HepG2 (cell line): Measurements from ENCODE around the gene MYL6B. TPM values are rescaled to one million over a fixed set of nuclear protein-coding genes. Genes with fewer than 3 reads are reported as not detected.

ENCODE experiments used
- FOXM1 ChIP-seq: sonication (generic); formaldehyde crosslinking; IDR thresholded peaks from 2 replicates; pipeline ENCODE4 v1.5.0; 2020; ENCODE audit warnings: missing genetic modification reagents
- NFIC ChIP-seq: IDR thresholded peaks from 2 replicates; pipeline ENCODE4 v1.6.1; 2012; ENCODE audit warnings: mild to moderate bottlenecking, low read length, inconsistent platforms
- PAWR ChIP-seq: sonication (generic); formaldehyde crosslinking; IDR thresholded peaks from 2 replicates; pipeline ENCODE4 v1.4.0; 2020; ENCODE audit warnings: missing genetic modification reagents, mild to moderate bottlenecking, borderline replicate concordance
- STAT5B ChIP-seq: sonication (generic); formaldehyde crosslinking; IDR thresholded peaks from 2 replicates; pipeline ENCODE4 v1.4.0; 2020; ENCODE audit warnings: missing genetic modification reagents
- polyA plus RNA-seq, 8 experiments: library from polyadenylated mRNA; depleted of rRNA in 3 of 8; stranded (reverse) in 7 of 8; unstranded in 1 of 8; fragments of >200 nt; fragmentation: Illumina TruSeq in 4 of 8; extraction: Trizol in 4 of 8; gene quantifications; 2 replicates each; pipeline versions ENCODE4 v1.2.1 to v1.2.3, GENCODE V29; 2011 to 2016; ENCODE audit warnings: low read depth in 4 of 8, missing spikeins in 1 of 8, mixed read lengths in 1 of 8; ENCODE audit not compliant: insufficient read depth in 1 of 8
- total RNA-seq, 5 experiments: library from RNA; depleted of rRNA; stranded (reverse); fragments of >200 nt; fragmentation: Illumina TruSeq; extraction: Trizol; gene quantifications; 2 replicates each; pipeline ENCODE4 v1.2.3, GENCODE V29; 2016; ENCODE audit warnings: low read depth in 1 of 5
- TF ChIP-seq, protein P1 (sequence below): sonication (generic); formaldehyde crosslinking; IDR thresholded peaks from 2 replicates; pipeline ENCODE4 v1.5.0; 2020; ENCODE audit warnings: missing genetic modification reagents, mild to moderate bottlenecking, borderline replicate concordance
- TF ChIP-seq, protein P2 (sequence below): sonication (generic); formaldehyde crosslinking; IDR thresholded peaks from 2 replicates; pipeline ENCODE4 v1.4.0; 2020; ENCODE audit warnings: missing genetic modification reagents
- TF ChIP-seq, protein P3 (sequence below), 2 experiments: fragments of 450-650 bp in 1 of 2; sonication (generic) in 1 of 2; formaldehyde crosslinking in 1 of 2; IDR thresholded peaks; 2 replicates each; pipeline versions ENCODE4 v1.6.1 to v1.8.0; 2016 to 2022; ENCODE audit warnings: antibody characterized with exemption in 1 of 2, mild to moderate bottlenecking in 1 of 2, missing genetic modification reagents in 1 of 2

The MYL6B gene
- total and polyA plus RNA-seq, 2 of the 13 experiments (the other 11 are each of a cell fraction or from before 2014, with no cell fraction given): 75.7 to 88.7 TPM

DNA sequence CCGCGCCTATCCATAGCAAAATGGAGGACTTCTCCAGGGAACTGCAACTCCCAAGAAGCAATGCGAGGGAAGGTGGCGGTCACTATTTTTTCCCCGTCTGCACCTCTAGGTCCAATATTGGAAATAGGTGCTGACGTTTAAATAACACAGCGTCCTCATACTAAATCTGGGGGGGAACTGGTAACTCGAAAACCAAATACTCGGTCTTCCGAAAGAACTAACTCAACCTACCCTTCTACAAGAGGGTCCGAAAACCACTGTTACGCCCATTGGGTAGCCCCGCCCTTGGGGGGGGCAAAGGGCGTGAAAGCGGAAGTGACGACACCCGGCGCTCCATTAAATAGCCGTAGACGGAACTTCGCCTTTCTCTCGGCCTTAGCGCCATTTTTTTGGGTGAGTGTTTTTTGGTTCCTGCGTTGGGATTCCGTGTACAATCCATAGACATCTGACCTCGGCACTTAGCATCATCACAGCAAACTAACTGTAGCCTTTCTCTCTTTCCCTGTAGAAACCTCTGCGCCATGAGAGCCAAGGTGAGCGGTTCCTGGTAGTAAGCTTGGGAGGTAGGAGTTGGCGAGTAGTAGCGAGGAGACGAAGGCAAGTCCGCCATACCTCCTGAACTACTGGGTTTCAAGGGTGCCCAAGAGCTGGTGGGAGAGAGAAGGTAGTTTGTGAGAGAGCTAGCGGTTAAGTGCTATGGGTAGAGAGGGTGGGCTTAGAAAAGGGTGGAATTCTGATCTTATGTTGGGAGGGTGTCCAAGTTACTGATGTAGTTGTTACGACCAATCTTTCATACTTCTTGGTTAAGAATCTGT, 35.9 kb upstream of the MYL6B start, which contains the start of gene RPL41 (continued):
- no peak for TF ChIP-seq PAWR (CRISPR knock-in tag)
- TF ChIP-seq, protein P1, sequence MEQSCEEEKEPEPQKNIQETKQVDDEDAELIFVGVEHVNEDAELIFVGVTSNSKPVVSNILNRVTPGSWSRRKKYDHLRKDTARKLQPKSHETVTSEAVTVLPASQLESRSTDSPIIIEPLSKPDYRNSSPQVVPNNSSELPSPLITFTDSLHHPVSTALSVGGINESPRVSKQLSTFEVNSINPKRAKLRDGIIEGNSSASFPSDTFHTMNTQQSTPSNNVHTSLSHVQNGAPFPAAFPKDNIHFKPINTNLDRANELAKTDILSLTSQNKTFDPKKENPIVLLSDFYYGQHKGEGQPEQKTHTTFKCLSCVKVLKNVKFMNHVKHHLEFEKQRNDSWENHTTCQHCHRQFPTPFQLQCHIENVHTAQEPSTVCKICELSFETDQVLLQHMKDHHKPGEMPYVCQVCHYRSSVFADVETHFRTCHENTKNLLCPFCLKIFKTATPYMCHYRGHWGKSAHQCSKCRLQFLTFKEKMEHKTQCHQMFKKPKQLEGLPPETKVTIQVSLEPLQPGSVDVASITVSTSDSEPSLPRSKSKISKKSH (CRISPR knock-in tag): no peak
- 0 out of 2 replicates have a peak, but pooled peaks have one; percentile 74 for TF ChIP-seq STAT5B
- no peak for TF ChIP-seq FOXM1 (CRISPR knock-in tag)
- peak; percentile 78 for TF ChIP-seq NFIC
- TF ChIP-seq, protein P2, sequence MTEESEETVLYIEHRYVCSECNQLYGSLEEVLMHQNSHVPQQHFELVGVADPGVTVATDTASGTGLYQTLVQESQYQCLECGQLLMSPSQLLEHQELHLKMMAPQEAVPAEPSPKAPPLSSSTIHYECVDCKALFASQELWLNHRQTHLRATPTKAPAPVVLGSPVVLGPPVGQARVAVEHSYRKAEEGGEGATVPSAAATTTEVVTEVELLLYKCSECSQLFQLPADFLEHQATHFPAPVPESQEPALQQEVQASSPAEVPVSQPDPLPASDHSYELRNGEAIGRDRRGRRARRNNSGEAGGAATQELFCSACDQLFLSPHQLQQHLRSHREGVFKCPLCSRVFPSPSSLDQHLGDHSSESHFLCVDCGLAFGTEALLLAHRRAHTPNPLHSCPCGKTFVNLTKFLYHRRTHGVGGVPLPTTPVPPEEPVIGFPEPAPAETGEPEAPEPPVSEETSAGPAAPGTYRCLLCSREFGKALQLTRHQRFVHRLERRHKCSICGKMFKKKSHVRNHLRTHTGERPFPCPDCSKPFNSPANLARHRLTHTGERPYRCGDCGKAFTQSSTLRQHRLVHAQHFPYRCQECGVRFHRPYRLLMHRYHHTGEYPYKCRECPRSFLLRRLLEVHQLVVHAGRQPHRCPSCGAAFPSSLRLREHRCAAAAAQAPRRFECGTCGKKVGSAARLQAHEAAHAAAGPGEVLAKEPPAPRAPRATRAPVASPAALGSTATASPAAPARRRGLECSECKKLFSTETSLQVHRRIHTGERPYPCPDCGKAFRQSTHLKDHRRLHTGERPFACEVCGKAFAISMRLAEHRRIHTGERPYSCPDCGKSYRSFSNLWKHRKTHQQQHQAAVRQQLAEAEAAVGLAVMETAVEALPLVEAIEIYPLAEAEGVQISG (CRISPR knock-in tag): peak; percentile 97
- TF ChIP-seq, protein P3, sequence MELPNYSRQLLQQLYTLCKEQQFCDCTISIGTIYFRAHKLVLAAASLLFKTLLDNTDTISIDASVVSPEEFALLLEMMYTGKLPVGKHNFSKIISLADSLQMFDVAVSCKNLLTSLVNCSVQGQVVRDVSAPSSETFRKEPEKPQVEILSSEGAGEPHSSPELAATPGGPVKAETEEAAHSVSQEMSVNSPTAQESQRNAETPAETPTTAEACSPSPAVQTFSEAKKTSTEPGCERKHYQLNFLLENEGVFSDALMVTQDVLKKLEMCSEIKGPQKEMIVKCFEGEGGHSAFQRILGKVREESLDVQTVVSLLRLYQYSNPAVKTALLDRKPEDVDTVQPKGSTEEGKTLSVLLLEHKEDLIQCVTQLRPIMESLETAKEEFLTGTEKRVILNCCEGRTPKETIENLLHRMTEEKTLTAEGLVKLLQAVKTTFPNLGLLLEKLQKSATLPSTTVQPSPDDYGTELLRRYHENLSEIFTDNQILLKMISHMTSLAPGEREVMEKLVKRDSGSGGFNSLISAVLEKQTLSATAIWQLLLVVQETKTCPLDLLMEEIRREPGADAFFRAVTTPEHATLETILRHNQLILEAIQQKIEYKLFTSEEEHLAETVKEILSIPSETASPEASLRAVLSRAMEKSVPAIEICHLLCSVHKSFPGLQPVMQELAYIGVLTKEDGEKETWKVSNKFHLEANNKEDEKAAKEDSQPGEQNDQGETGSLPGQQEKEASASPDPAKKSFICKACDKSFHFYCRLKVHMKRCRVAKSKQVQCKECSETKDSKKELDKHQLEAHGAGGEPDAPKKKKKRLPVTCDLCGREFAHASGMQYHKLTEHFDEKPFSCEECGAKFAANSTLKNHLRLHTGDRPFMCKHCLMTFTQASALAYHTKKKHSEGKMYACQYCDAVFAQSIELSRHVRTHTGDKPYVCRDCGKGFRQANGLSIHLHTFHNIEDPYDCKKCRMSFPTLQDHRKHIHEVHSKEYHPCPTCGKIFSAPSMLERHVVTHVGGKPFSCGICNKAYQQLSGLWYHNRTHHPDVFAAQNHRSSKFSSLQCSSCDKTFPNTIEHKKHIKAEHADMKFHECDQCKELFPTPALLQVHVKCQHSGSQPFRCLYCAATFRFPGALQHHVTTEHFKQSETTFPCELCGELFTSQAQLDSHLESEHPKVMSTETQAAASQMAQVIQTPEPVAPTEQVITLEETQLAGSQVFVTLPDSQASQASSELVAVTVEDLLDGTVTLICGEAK (IDR thresholded peaks at IDR 0.05): peak; percentile 25; the same call in 1 of the 2 replicates
- TF ChIP-seq, protein P3 (CRISPR knock-in tag; IDR thresholded peaks at IDR 0.05): peak; percentile 71
